Epithelial cell of proximal tubule (primary cell): ENCODE measurements around the gene NFIA. TPM values are rescaled to one million over a fixed set of nuclear protein-coding genes. Genes with fewer than 3 reads are reported as not detected.

Experiments used
- DNase-seq: peaks from one replicate; pipeline ENCODE4 v3.0.0-alpha.2; 2011; ENCODE audit warnings: low read depth
- H3K4me3 ChIP-seq: 2 replicates; pipeline ENCODE4 v1.5.1; 2011; ENCODE audit warnings: low read depth, mild to moderate bottlenecking, low read length
- total RNA-seq: library from RNA; depleted of rRNA; stranded (reverse); fragments of >200 nt; gene quantifications from 2 replicates; pipeline ENCODE4 v1.2.3, GENCODE V29; 2015
- TF ChIP-seq, protein P1 (sequence below): conservative IDR thresholded peaks from 2 replicates; pipeline ENCODE4 v1.5.1; 2012; ENCODE audit warnings: low read depth, mild to moderate bottlenecking, low read length

Gene NFIA
- total RNA-seq, 1 donor from 2014 or later = 1.6 TPM

DNA sequence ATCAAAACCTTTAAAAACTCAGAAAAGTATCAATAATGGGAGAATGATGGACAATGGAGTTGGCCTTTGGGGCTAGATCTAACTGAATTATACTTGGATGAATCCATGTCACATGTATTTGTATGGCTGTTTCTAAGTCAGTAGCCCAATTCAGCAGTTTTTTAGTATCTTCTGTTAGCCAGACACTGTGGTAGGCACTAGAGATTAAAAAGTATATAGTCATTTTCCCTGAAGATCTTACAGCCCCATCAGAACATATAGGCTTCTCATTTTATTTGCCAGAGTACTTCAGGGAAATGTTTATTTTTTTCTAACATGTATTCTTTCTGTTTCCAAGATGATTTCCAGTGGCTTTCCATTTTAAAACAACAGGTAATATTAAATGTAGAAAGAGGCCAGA, 273.7 kb downstream of the NFIA start:
- TF ChIP-seq, protein P1, sequence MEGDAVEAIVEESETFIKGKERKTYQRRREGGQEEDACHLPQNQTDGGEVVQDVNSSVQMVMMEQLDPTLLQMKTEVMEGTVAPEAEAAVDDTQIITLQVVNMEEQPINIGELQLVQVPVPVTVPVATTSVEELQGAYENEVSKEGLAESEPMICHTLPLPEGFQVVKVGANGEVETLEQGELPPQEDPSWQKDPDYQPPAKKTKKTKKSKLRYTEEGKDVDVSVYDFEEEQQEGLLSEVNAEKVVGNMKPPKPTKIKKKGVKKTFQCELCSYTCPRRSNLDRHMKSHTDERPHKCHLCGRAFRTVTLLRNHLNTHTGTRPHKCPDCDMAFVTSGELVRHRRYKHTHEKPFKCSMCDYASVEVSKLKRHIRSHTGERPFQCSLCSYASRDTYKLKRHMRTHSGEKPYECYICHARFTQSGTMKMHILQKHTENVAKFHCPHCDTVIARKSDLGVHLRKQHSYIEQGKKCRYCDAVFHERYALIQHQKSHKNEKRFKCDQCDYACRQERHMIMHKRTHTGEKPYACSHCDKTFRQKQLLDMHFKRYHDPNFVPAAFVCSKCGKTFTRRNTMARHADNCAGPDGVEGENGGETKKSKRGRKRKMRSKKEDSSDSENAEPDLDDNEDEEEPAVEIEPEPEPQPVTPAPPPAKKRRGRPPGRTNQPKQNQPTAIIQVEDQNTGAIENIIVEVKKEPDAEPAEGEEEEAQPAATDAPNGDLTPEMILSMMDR = no peak
- no peak overlapping the region for H3K4me3 ChIP-seq
- DNase-seq = no peak

DNA sequence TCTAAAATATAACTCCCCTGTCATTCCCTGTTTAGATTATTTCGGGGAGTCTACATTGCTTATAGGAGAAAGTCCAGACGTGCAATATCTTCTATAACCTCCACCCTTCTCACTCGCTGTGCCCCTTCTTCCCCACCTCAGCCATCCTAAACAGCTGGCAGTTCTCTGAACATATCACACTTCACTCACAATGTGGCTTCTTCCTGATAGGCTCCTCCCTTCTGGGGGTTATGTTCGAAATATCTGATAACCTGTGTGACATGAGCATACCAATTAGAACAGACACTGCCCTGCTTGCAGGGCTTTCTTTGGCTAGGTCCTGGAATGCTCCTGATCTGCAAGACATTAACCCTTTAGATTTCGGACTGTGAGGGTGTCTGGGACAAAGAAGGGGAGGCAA, 274.6 kb downstream of the NFIA start:
- no peak overlapping the region for H3K4me3 ChIP-seq
- TF ChIP-seq, protein P1 = no peak
- no peak for DNase-seq

DNA sequence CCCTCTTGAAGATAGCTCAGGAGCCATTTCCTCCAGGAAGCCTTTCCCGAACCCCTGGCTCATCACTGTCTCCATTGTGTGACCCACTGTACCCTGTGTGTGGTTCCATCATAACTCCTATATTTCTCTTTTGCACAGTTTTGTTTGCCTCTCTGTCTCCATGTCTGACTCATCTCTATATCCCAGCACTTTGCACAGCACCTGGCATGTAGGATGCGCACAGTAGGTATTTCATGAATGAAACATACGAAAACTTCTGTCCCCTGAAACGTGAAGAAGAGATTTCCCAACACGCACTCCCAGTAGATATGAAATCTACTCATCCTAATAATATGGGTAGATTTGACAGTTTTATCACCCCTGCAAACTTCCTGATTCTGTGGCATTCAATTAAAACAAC, 275.2 kb downstream of the NFIA start:
- no peak for DNase-seq
- TF ChIP-seq, protein P1 = no peak
- no peak overlapping the region for H3K4me3 ChIP-seq

DNA sequence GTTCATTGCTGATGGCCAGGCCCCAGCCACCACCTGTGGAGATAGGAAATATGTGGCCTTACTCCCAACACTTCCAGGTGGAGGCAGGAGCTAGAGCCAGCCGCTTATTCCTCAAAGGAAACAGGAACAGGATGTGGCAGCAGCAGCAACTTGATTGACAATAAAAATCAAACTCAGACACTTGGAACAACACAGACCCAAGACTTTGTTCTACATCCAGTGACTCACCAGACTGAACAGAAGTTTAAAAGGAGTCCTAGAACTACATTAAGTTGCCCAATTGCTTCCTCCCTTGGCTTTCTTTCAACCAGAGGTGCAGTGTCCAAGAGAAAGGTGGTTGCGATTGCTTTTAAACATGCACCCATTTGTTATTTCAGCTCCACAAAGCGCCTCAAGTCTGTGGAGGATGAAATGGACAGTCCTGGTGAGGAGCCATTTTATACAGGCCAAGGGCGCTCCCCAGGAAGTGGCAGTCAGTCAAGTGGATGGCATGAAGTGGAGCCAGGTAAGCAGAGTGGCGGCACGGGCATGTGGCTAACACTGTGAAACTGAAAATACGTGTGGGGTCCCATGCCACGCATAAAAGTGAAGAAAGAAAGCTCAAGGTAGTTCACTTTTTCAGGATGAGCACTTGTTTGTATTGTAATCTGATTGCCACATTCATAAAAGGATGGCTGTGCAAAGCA, 276.6 kb downstream of the NFIA start:
- DNase-seq = peak; percentile 10
- H3K4me3 ChIP-seq = no peak overlapping the region

DNA sequence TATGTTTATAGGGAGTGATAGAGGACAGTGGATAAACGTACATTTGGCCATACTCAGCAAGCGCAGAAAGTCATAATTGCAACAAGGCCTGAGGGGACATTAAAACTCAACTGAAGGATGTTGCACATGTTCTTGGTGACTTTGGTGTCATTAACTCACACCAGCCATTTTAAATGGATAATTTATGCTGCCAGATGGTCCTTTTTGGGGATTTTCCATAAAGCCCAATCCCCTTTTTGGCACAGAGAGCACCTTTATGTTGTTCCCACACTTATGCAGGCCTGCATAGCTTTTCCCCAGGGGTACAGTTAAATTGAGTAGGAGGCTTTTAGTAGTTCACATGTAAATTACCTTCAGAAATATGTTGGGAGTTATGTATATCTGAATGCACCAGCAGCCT, 279.6 kb downstream of the NFIA start:
- no peak overlapping the region for H3K4me3 ChIP-seq
- DNase-seq = no peak
- TF ChIP-seq, protein P1 = no peak

More for the DNA sequence above, 276.6 kb downstream of the NFIA start:
- TF ChIP-seq, protein P1 = no peak

DNA sequence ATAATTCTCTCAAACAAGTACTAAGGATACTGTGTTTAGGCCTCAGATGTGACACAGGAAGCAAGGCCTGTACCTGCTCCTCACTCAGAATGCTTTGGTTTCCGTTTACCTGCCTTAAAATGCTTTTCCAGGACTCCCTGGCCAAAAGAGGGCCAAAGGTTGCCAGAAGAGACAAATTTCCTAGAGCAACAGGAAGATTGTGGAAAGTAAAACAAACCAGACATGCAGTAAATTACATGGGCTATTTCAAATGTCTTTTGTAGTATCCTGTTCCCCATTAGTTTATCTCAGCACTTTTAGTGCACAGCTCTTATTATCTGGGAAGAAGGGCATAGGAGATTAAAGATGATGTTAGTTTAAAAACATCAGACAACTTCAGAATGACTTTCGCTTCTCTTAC, 280.0 kb downstream of the NFIA start:
- TF ChIP-seq, protein P1 = no peak
- no peak overlapping the region for H3K4me3 ChIP-seq
- DNase-seq = no peak

DNA sequence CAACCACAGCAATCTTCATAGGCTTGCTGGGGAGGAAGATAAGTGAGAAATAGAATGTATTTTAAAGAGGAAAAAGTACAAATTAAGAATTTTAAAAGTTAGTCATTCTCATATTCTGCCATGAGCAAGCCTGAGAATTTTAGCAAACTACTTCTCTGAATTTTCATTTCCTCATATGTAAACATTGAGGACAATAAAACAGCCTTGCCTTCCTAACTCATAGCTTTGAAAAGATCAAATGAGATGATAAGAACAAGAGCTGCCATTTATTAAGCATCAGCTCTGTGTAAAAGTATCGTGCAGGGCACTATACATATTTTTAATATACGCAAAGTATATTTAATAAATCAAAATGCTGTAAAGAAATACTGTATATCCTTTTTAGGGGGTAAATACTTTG, 286.0 kb downstream of the NFIA start:
- no peak for DNase-seq
- H3K4me3 ChIP-seq = no peak overlapping the region
- TF ChIP-seq, protein P1 = no peak
